ENCODE measurements around the gene TBC1D28. TPM values are rescaled to one million over a fixed set of nuclear protein-coding genes. Genes with fewer than 3 reads are reported as not detected.
A peak's percentile ranks its signal among the peaks of the same experiment; 100 is the strongest.
"Not testable (repeated sequence)": the region's sequence is repeated elsewhere in the genome, so short reads cannot be mapped to it uniquely, and the experiment has no call there.

TBC1D28 gene
- total RNA-seq, 2 donors from 2014 or later = not detected

- intact Hi-C loops (cut with DNase I) = not testable (repeated sequence)
- DNase-seq (peak; percentile 96), ATAC-seq (peak; percentile 99 to 100)
These were observed 18.6 kb downstream of the TBC1D28 start for GRCh38 chr17:18625509-18626104.

DNA sequence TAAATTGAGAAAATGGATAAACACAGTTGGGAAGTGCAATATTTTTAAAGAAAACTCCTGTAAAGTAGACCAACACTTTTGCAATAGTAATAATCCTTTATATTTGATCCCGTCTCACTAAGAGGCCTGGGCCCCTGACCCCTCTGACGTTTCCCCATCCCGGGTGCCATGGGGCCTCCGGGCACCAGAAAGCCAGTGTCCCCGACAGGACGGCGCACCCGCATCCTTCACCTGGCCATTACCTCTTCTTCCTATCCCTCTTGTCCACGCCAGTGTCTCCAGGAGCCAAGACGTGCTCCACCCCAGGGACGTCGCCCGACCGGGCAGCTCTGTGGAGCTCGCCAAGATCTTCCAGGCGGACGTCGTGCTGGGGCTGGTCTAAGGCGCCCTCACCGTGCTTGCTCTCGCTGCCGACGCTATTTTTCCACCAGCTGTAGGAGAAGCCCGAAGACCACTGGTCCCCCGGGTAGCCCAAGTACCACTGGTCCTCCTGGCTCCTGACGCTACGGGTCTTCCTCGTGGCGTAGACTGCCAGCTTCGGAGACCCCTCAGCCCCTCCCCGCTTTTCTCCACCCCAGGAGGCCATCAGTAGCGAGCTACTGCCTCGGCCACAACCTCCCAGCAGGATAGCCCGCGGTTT is 19.2 kb downstream of the TBC1D28 start:
- peak; percentile 73 to 81 for ATAC-seq
- intact Hi-C loops (cut with DNase I); DNase-seq: not testable (repeated sequence)

GRCh38 chr17:18617613-18618012 is 26.6 kb downstream of the TBC1D28 start:
- DNase-seq; ATAC-seq; intact Hi-C loops (cut with DNase I): not testable (repeated sequence)

GRCh38 chr17:18613016-18613415 is 31.2 kb downstream of the TBC1D28 start:
- ATAC-seq; DNase-seq; intact Hi-C loops (cut with DNase I): not testable (repeated sequence)

DNA sequence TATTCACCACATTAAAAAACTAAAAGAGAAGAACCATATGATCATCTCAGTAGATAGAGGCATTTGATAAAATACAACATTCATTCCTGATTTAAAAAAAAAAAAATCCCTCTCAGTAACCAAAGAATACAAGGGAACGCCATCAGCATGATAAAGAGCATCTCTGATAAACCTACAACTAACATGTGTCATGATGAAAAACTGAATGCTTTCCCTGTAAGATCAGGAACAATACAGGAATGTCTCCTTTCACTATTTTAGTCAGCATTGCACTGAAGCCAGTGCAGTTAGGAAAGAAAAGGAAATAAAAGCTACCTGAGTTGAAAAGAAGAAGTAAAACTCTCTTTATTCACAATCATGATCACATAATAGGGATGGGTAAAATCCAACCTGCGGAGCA is 51.1 kb downstream of the TBC1D28 start:
- DNase-seq; intact Hi-C loops (cut with DNase I); ATAC-seq: not testable (repeated sequence)

Other genes starting within 250 kb of the TBC1D28 start
- not detected for gene LGALS9C, start 167.6 kb downstream of the TBC1D28 start, total RNA-seq
- 1 to 10 TPM; 1.1 to 1.9 TPM for gene FOXO3B, start 37.9 kb upstream of the TBC1D28 start, total RNA-seq
- gene FBXW10, start 99.7 kb upstream of the TBC1D28 start, total RNA-seq = under 1 TPM in 1 of 2 donors, not detected in 1; 0.08 TPM
- gene TVP23B, start 136.8 kb upstream of the TBC1D28 start, total RNA-seq = 10 to 100 TPM; 28.5 to 38.9 TPM
- 10 to 100 TPM; 21.3 to 26.7 TPM for gene PRPSAP2, start 213.7 kb upstream of the TBC1D28 start, total RNA-seq